NCI-H128 (cell line): ENCODE measurements around the gene EPHA10.

Experiments
- DNase-seq: peaks from one replicate; lab custom pipeline; 2025; ENCODE audit not compliant: unreplicated experiment; lab: John Stamatoyannopoulos, UW

EPHA10 gene

DNA sequence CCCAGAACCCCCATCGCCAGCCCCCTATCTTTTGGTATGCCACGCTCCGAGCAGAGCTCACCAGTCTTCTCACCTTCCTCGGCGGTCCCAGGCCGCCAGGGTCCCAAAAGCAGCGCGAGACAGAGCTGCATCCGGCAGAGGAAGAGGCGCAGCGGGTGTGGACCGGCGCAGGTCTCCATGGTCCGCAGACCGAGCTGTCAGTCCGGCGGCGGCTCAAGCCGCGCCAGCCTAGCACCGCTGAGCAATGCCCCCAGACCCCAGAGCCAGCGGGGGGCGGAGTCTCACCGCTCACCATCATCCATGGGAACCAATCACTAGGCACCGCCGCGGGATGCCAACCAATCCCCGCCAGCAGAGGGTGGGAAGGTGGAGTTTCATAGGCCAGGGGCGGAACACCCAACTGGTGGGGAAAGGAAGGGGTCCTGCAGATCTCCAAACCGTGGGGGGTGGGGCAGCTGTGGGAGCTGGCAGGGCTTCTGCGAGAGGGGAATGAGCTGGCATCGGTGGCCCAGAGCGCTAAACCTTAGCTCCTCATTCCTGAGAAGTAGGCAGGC lies at the start of gene EPHA10:
TSS of gene EPHA10 (minus strand) at position 233 of the 554 bp plus-strand sequence. CDS start at position 179, 54 bp downstream.
- peak; percentile 46 for DNase-seq

GRCh38 chr1:37814252-37814651 lies 49.3 kb upstream of the EPHA10 start:
- no peak for DNase-seq

GRCh38 chr1:37813529-37814145 lies 48.7 kb upstream of the EPHA10 start:
- DNase-seq: no peak

GRCh38 chr1:37811027-37811655 lies 46.2 kb upstream of the EPHA10 start:
- peak; percentile 49 for DNase-seq

DNA sequence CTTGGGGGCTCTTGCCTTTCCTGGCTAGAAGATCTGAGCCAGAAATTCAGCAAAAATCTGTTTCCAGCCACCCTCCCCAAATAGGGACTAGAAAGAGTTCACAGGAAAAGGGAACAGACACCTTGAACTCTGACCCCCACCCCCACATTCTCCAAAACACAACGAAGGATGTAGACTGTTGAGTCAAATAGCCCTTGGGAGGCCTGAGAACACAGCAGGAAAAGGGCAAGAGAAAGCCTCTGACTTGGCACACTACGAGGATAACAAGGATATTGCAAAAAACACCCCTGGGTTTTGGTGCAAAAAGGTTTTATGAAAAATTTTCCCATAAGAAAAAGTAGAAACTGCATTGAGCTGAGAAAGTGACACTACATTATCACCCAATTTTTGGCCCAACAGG lies 45.0 kb upstream of the EPHA10 start:
- DNase-seq: no peak

- DNase-seq: peak; percentile 14
These were observed 43.7 kb upstream of the EPHA10 start for GRCh38 chr1:37808369-37809319.

- DNase-seq: peak; percentile 91
These were observed 42.8 kb upstream of the EPHA10 start, which contains the start of the genes C1orf122 and YRDC for GRCh38 chr1:37807555-37808368. C1orf122 (plus strand) TSS chr1:37807790; CDS start chr1:37808405, 615 bp downstream. YRDC (minus strand) TSS chr1:37808208; CDS start chr1:37808180, 28 bp downstream.

DNA sequence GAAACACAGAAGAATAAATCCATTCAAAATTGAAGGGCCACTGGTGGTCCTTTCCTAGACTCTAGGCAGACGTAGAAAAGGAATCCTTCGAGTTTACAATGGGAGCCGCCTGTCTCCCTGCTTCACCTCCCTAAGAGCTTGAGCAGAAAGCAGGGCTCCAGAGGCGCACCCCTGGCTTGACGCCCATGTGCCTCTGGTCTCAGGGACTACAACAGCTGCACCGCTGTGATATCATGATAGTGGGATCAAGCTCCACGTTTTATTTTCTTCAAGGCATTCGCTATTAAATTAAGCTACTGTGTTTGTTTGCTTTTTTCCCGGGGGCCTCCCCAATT lies 42.3 kb upstream of the EPHA10 start:
- DNase-seq: no peak

- no peak for DNase-seq
These were observed 37.5 kb upstream of the EPHA10 start for GRCh38 chr1:37802439-37802838.

GRCh38 chr1:37797750-37798345 lies 32.9 kb upstream of the EPHA10 start:
- no peak for DNase-seq

GRCh38 chr1:37795340-37796125 lies 30.6 kb upstream of the EPHA10 start:
- no peak for DNase-seq

GRCh38 chr1:37794372-37795339 lies 29.7 kb upstream of the EPHA10 start:
- no peak for DNase-seq

- DNase-seq: peak; percentile 69
These were observed 29.0 kb upstream of the EPHA10 start, which contains the start of gene MANEAL for GRCh38 chr1:37793773-37794371. MANEAL (plus strand) TSS chr1:37793847; CDS start chr1:37794183, 336 bp downstream.

GRCh38 chr1:37792943-37793686 lies 28.2 kb upstream of the EPHA10 start:
- no peak for DNase-seq

DNA sequence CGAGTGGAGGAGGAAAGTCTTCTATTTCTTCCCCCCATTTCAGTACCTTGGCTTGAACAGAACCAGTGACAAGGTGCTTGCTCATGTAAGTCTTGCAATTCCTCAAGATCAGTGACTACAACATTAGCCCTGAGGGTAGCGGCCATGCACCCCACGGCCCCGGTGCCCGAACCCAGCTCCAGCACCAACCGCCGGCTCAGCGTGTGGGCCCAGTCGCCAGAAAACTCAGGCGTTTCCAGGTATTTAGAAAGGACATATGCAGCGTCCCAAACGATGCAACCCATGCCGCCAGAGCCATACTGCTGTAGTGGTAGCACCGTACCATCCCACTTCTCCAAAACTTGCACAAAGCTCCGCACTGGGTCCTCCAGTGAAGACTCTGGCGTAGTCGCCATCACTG lies 17.6 kb upstream of the EPHA10 start:
- no peak for DNase-seq

DNA sequence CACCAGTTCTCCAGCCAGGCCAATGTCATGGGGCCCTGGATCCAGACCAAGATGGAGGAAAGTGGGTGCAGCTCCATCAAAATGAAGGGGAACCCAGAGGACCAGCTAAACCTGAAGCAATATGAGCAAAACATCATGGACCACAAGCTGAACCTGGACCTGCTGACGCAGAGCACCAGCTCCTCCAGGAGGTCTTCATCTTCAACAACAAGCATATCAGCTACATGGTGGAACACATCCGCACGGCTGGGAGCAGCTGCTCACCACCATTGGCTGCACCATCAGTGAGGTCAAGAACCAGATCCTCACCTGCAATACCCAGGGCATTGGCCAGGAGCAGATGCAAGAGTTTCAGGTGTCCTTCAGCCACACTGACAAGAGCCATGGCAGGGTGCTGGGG lies 13.7 kb upstream of the EPHA10 start:
- no peak for DNase-seq

DNA sequence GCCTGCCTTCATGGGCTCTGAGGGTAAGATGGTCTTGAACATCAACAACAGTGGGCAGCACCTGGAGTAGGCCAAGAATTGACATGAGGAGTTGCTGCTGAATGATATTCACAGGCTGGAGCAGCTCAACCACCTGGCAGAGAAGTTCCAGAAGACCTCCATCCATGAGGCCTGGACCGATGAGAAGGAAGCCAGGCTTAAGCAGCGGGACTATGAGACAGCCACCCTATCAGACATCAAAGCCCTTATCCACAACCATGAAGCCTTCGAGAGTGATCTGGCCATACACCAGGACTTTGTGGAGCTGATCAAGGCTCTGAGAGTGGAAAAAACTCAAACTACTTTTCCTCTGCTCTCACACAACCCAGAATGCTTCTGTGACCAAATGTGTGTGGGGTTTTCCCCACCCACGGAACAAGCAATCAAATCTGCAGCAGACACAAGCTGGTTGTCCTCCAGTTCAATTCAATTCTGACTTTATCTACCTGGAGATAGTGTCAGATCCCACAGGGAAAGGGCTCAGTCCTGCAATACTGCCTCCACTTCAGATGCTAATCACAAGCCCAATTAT lies 12.1 kb upstream of the EPHA10 start:
- DNase-seq: no peak
